ENCODE measurements around the gene RBBP8NL. TPM values are rescaled to one million over a fixed set of nuclear protein-coding genes. Genes with fewer than 3 reads are reported as not detected.

Gene RBBP8NL
- total RNA-seq, 5 donors from 2014 or later (not counting 1 experiment from before 2014, with no cell fraction given): not detected

DNA sequence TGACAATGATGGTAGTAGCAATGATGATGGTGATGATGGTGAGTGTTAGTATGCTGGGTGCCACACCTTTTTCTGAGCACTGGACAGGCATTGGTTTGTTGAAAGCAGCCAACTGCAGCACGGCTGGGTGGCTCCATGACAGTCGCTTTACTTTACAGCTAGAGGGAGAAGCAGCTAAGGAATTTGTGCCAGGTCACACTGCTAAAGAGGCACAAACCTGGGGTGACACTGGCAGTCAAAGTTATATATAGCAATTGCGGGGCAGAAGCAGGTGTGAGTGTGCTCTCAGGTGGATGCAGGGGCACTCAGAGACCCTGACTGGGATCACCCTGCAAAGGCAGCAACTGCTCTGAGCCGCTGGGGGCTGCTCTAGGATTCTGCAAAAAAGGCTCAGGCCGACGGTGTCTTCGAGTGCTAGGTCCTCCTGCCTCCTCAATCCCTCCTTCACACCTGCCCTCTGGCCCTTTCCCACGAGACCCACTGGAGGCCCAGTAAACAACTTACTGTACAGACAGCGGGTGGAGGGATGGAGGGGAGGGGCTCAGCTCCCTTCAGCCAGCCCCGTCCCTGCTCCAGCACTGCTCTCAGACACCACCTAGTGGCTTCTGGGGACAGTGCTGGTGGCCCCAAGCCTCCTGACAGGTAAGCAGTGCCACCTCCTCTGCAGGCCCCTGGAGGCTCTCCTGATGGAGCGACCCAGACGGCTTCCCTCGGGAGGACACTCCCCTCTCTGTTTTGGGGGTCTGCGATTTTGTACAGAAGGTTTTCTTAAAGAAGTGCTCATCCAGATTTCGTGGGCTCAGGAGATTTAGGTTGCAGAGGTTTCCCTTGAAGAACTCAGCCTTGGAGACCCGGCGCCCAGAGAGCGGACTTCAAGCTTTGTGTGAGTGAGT, 44.8 kb downstream of the RBBP8NL start:
- H3K27ac Mint-ChIP-seq: peak overlapping the region; percentile 27 to 28
- POLR2A ChIA-PET: interaction anchor here in 1 of 2 donors (0.6 kb wide), 1 partner anchor 27 kb away, joined by 3 read pairs; no protein-coding TSS in a partner anchor
- H3K4me1 ChIP-seq (ENCODE audit: control insufficient read depth in 1 of 2, extremely low read depth in 1 of 2, insufficient read depth in 2 of 2, low read length in 2 of 2): peaks cover 8 to 26% of the 10 kb centered on the region in 2 experiments
- H3K27ac ChIP-seq (ENCODE audit: low read length): no peak overlapping the region
- ATAC-seq (replicated peaks in 1 of 4) (peak; percentile 63 to 68 (median 66)), DNase-seq (peak; percentile 47 to 83 (median 69))
- H3K9me3 ChIP-seq: no peaks in the 10 kb centered on the region
- H3K9me3 Mint-ChIP-seq: peaks cover 0 to 6% (median 0%) of the 10 kb centered on the region in 3 donors
- no peaks in the 10 kb centered on the region for H3K27me3 Mint-ChIP-seq
- H3K27me3 ChIP-seq (replicated peaks in 1 of 2; ENCODE audit: control insufficient read depth in 2 of 2, extremely low read depth in 1 of 2, insufficient read depth in 2 of 2, low read length in 1 of 2): no peaks in the 10 kb centered on the region
- CTCF ChIA-PET: interaction anchor here (0.6 to 1.4 kb wide), 7 partner anchors 12 to 373 kb away, joined by 3 to 9 read pairs (median 3); partner anchors contain the start of gene ADRM1 (in 1 of the 2)
- H3K4me1 Mint-ChIP-seq: peaks cover 27 to 46% (median 34%) of the 10 kb centered on the region in 3 donors
- WGBS (ENCODE audit: insufficient coverage): 97% methylated on average over 5 of the region's 18 CpGs
- no peak overlapping the region for H3K4me3 ChIP-seq (ENCODE audit: control insufficient read depth in 1 of 2, extremely low read depth in 1 of 2, low read length in 1 of 2)
- H3K36me3 Mint-ChIP-seq: peaks cover 5% of the 10 kb centered on the region
- no peak overlapping the region for H3K4me3 Mint-ChIP-seq
- peaks cover 0 to 4% of the 10 kb centered on the region in 2 donors for H3K36me3 ChIP-seq (ENCODE audit: control insufficient read depth in 2 of 2, extremely low read depth in 1 of 2, insufficient read depth in 1 of 2, low read length in 1 of 2)

DNA sequence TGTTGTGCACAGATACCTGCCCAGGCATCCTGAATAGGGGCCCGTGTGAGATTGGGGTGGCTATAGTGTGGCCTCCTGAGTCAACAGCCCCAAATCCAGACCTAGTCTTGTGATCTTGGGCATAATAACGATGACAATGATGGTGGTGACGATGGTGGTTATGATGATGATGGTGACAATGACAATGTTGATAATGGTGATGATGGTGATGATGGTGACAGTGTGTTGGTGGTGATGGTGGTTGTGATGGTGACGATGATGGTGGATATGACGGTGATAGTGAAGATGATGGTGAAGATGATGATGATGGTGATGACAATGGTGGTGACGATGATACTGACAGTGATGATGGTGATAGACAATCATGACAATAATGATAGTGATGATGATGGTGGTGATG, 45.5 kb downstream of the RBBP8NL start:
- Mint-ChIP-seq H3K4me1 (peaks cover 24 to 43% (median 30%) of the 10 kb centered on the region in 3 donors), H3K27me3 (no peaks in the 10 kb centered on the region), H3K27ac (no peak overlapping the region), H3K4me3 (no peak overlapping the region), H3K36me3 (peaks cover 5% of the 10 kb centered on the region), H3K9me3 (peaks cover 0 to 6% (median 0%) of the 10 kb centered on the region in 3 donors)
- CTCF ChIA-PET: interaction anchor here in 1 of 2 donors (1.0 kb wide), 1 partner anchor 371 kb away, joined by 5 read pairs; no protein-coding TSS in a partner anchor
- Histone ChIP-seq H3K9me3 (no peaks in the 10 kb centered on the region), H3K27me3 (replicated peaks in 1 of 2; ENCODE audit: control insufficient read depth in 2 of 2, extremely low read depth in 1 of 2, insufficient read depth in 2 of 2, low read length in 1 of 2) (no peaks in the 10 kb centered on the region), H3K27ac (ENCODE audit: low read length) (no peak overlapping the region), H3K36me3 (ENCODE audit: control insufficient read depth in 2 of 2, extremely low read depth in 1 of 2, insufficient read depth in 1 of 2, low read length in 1 of 2) (peaks cover 0 to 4% of the 10 kb centered on the region in 2 donors), H3K4me3 (ENCODE audit: control insufficient read depth in 1 of 2, extremely low read depth in 1 of 2, low read length in 1 of 2) (no peak overlapping the region), H3K4me1 (ENCODE audit: control insufficient read depth in 1 of 2, extremely low read depth in 1 of 2, insufficient read depth in 2 of 2, low read length in 2 of 2) (peaks cover 7 to 22% of the 10 kb centered on the region in 2 experiments)
- DNase-seq: no peak
- POLR2A ChIA-PET: no interaction called here
- WGBS (ENCODE audit: insufficient coverage): 95% methylated on average over 6 of the region's 6 CpGs
- no peak for ATAC-seq (replicated peaks in 1 of 4)

DNA sequence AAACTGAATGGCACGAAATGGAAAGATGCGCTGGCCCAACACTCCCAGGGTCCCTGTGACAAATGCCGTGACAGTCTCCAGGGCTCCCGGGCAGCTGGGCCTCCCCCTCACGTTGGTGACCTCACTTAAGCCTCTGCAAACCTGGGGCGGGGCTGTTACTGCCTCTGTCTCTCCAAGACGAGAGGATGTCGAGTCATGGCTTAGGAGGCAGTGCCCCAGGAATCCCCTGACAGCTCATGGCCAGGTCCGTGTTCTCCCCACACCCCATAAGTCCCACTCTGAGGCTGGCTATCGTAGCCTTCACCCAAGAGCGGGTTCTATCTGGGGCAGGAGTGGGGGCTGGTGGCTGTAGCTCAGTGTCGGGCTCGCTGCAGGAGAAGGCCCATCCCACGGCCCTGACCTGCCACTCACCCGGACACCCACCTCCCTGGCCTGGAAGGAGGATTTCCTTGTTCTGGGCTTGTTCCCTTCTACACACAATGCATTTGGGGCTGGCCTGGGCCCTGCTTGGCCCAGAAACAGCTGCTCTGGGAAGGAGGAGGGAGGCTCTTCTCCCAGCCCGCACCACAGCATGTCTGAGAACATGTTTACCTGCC, 46.0 kb downstream of the RBBP8NL start:
- ChIA-PET CTCF (no interaction called here), POLR2A (no interaction called here)
- Mint-ChIP-seq H3K9me3 (peaks cover 0 to 6% (median 0%) of the 10 kb centered on the region in 3 donors), H3K27ac (no peak overlapping the region), H3K36me3 (peaks cover 5% of the 10 kb centered on the region), H3K4me1 (peaks cover 24 to 42% (median 28%) of the 10 kb centered on the region in 3 donors), H3K27me3 (no peaks in the 10 kb centered on the region), H3K4me3 (no peak overlapping the region)
- ATAC-seq (replicated peaks in 1 of 4) (no peak), DNase-seq (no peak)
- Histone ChIP-seq H3K9me3 (no peaks in the 10 kb centered on the region), H3K27me3 (replicated peaks in 1 of 2; ENCODE audit: control insufficient read depth in 2 of 2, extremely low read depth in 1 of 2, insufficient read depth in 2 of 2, low read length in 1 of 2) (no peaks in the 10 kb centered on the region), H3K4me3 (ENCODE audit: control insufficient read depth in 1 of 2, extremely low read depth in 1 of 2, low read length in 1 of 2) (no peak overlapping the region), H3K27ac (ENCODE audit: low read length) (no peak overlapping the region), H3K4me1 (ENCODE audit: control insufficient read depth in 1 of 2, extremely low read depth in 1 of 2, insufficient read depth in 2 of 2, low read length in 2 of 2) (peaks cover 7 to 20% of the 10 kb centered on the region in 2 experiments), H3K36me3 (ENCODE audit: control insufficient read depth in 2 of 2, extremely low read depth in 1 of 2, insufficient read depth in 1 of 2, low read length in 1 of 2) (peaks cover 0 to 4% of the 10 kb centered on the region in 2 donors)
- WGBS (ENCODE audit: insufficient coverage): 67% methylated on average over 9 of the region's 16 CpGs

DNA sequence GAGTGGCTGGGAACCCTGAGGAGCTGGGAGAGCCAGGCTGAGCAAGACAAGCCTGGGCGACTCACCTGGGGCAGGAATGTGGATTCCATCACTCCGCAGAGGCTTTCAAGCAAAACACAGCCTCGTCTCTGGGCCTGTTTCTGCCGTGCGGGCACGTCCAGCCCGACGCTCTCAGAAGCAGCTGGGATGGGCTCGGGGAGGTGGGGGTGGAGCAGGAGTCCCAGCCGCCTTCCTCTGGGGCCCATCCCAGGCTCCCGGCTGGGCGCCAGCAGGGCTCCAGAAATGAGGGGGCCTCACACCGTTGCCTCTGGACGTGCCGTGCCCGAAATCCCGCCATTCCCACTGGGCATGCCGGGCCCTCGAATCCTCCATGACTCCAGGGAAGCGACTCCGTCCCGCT, 49.1 kb downstream of the RBBP8NL start:
- Mint-ChIP-seq H3K27me3 (peaks cover 0 to 5% of the 10 kb centered on the region in 2 donors), H3K4me1 (peaks cover 6 to 12% (median 7%) of the 10 kb centered on the region in 3 donors), H3K9me3 (peaks cover 0 to 6% (median 0%) of the 10 kb centered on the region in 3 donors), H3K36me3 (peaks cover 5% of the 10 kb centered on the region), H3K27ac (no peak overlapping the region), H3K4me3 (no peak overlapping the region)
- POLR2A ChIA-PET: no interaction called here
- H3K27me3 ChIP-seq (replicated peaks in 1 of 2; ENCODE audit: control insufficient read depth in 2 of 2, extremely low read depth in 1 of 2, insufficient read depth in 2 of 2, low read length in 1 of 2): peaks cover 0 to 15% of the 10 kb centered on the region in 2 experiments
- whole genome bisulfite sequencing (ENCODE audit: insufficient coverage): 93% methylated on average over 22 of the region's 22 CpGs
- CTCF ChIA-PET: no interaction called here
- no peaks in the 10 kb centered on the region for H3K9me3 ChIP-seq
- H3K27ac ChIP-seq (ENCODE audit: low read length): no peak overlapping the region
- peaks cover 0 to 4% of the 10 kb centered on the region in 2 donors for H3K36me3 ChIP-seq (ENCODE audit: control insufficient read depth in 2 of 2, extremely low read depth in 1 of 2, insufficient read depth in 1 of 2, low read length in 1 of 2)
- H3K4me1 ChIP-seq (ENCODE audit: control insufficient read depth in 1 of 2, extremely low read depth in 1 of 2, insufficient read depth in 2 of 2, low read length in 2 of 2): peaks cover 0 to 6% of the 10 kb centered on the region in 2 experiments
- ATAC-seq (replicated peaks in 1 of 4) (no peak), DNase-seq (no peak)
- H3K4me3 ChIP-seq (ENCODE audit: control insufficient read depth in 1 of 2, extremely low read depth in 1 of 2, low read length in 1 of 2): no peak overlapping the region

DNA sequence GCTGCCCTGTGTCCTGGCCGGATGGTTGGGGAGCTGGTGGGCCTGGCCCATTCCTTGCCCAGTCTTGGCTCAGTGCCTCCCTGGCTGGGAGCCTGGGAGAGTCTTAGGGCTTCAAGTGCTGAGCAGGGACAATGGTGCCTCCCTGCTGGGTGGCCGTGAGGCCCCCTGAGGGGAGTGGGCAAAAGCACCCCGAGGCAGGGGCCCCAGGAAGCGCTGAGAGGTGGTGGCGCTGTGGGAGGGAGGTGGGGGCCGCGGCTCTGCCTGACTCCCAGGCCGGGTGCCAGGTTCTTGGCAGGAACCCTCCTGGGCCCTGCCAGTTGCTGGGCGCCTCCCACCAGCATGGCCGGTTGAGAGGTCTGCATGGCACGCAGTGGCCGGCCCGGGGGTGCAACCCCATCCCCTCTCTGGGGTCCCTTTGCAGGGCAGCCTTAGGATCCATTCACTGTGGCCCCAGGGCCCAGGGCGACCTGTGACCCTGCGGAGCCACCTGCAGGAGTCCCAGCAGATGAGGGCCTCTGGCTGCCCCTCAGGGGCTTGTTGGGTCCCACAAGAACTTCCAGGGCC, 49.6 kb downstream of the RBBP8NL start:
- peaks cover 5% of the 10 kb centered on the region for H3K36me3 Mint-ChIP-seq
- Histone ChIP-seq H3K27me3 (replicated peaks in 1 of 2; ENCODE audit: control insufficient read depth in 2 of 2, extremely low read depth in 1 of 2, insufficient read depth in 2 of 2, low read length in 1 of 2) (peaks cover 0 to 15% of the 10 kb centered on the region in 2 experiments), H3K4me1 (ENCODE audit: control insufficient read depth in 1 of 2, extremely low read depth in 1 of 2, insufficient read depth in 2 of 2, low read length in 2 of 2) (peaks cover 0 to 4% of the 10 kb centered on the region in 2 experiments), H3K27ac (ENCODE audit: low read length) (no peak overlapping the region), H3K9me3 (no peaks in the 10 kb centered on the region), H3K36me3 (ENCODE audit: control insufficient read depth in 2 of 2, extremely low read depth in 1 of 2, insufficient read depth in 1 of 2, low read length in 1 of 2) (peaks cover 0 to 4% of the 10 kb centered on the region in 2 donors), H3K4me3 (ENCODE audit: control insufficient read depth in 1 of 2, extremely low read depth in 1 of 2, low read length in 1 of 2) (no peak overlapping the region)
- H3K4me1 Mint-ChIP-seq: peaks cover 4 to 9% (median 4%) of the 10 kb centered on the region in 3 donors
- no peak for ATAC-seq (replicated peaks in 1 of 4)
- no peak overlapping the region for H3K4me3 Mint-ChIP-seq
- no peak for DNase-seq
- ChIA-PET CTCF (no interaction called here), POLR2A (no interaction called here)
- WGBS (ENCODE audit: insufficient coverage): 88% methylated on average over 10 of the region's 15 CpGs
- H3K27ac Mint-ChIP-seq: no peak overlapping the region
- H3K9me3 Mint-ChIP-seq: peaks cover 0 to 6% (median 0%) of the 10 kb centered on the region in 3 donors
- peaks cover 4 to 9% of the 10 kb centered on the region in 2 donors for H3K27me3 Mint-ChIP-seq

DNA sequence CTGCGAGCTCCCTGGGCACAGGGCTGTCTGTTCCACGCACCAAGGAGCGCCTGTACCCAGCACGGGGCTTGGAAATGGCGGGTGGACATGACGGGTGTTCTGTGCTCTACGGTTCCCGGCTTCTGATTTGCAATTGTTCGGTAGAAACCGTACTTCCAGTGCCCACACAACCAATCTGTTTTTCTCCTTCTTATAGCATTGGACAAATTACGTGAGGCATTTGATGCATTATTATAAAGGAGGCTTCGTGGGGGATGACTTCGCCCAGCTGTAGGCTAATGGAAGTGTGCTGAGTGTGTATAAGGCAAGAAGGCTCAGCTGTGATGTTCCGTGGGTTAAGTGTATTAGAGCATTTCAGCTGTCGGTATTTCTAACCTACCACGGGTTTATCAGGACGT, 50.3 kb downstream of the RBBP8NL start:
- Mint-ChIP-seq H3K4me3 (no peak overlapping the region), H3K36me3 (peaks cover 4% of the 10 kb centered on the region), H3K9me3 (peaks cover 0 to 4% (median 0%) of the 10 kb centered on the region in 3 donors), H3K27ac (no peak overlapping the region), H3K4me1 (peaks cover 0 to 4% (median 3%) of the 10 kb centered on the region in 3 donors), H3K27me3 (peaks cover 5 to 9% of the 10 kb centered on the region in 2 donors)
- CTCF ChIA-PET: no interaction called here
- Histone ChIP-seq H3K4me1 (ENCODE audit: control insufficient read depth in 1 of 2, extremely low read depth in 1 of 2, insufficient read depth in 2 of 2, low read length in 2 of 2) (no peaks in the 10 kb centered on the region), H3K36me3 (ENCODE audit: control insufficient read depth in 2 of 2, extremely low read depth in 1 of 2, insufficient read depth in 1 of 2, low read length in 1 of 2) (peaks cover 0 to 4% of the 10 kb centered on the region in 2 donors), H3K4me3 (ENCODE audit: control insufficient read depth in 1 of 2, extremely low read depth in 1 of 2, low read length in 1 of 2) (no peak overlapping the region), H3K9me3 (no peaks in the 10 kb centered on the region), H3K27ac (ENCODE audit: low read length) (no peak overlapping the region), H3K27me3 (replicated peaks in 1 of 2; ENCODE audit: control insufficient read depth in 2 of 2, extremely low read depth in 1 of 2, insufficient read depth in 2 of 2, low read length in 1 of 2) (peaks cover 0 to 18% of the 10 kb centered on the region in 2 experiments)
- DNase-seq (no peak), ATAC-seq (replicated peaks in 1 of 4) (no peak)
- WGBS (ENCODE audit: insufficient coverage): 93% methylated on average over 10 of the region's 17 CpGs
- POLR2A ChIA-PET: no interaction called here

All from T-cell (primary cell).